Peyer's patch (tissue), 4 donors: ENCODE results near the gene ALG3. TPM values are rescaled to one million over a fixed set of nuclear protein-coding genes. Genes with fewer than 3 reads are reported as not detected.

Source experiments
- DNase-seq, 3 donors: peaks; one replicate each; pipeline ENCODE4 v3.0.0-alpha.2; 2017 to 2019
- H3K27ac ChIP-seq, 4 donors: fragments of 200-600 bp; sonication (generic); one replicate each; pipeline ENCODE4 v1.5.1; 2016 to 2019
- H3K27me3 ChIP-seq, 2 donors: fragments of 200-600 bp; sonication (generic); one replicate each; pipeline ENCODE4 v1.5.1; 2019
- H3K36me3 ChIP-seq, 3 donors: fragments of 200-600 bp; sonication (generic); one replicate each; pipeline ENCODE4 v1.5.1; 2016 to 2019
- H3K4me1 ChIP-seq, 4 donors: fragments of 200-600 bp; sonication (generic); one replicate each; pipeline ENCODE4 v1.5.1; 2016 to 2019
- H3K4me3 ChIP-seq, 4 donors: fragments of 200-600 bp; sonication (generic); 1 replicate in 3 of 4; 2 replicates in 1 of 4; pipeline ENCODE4 v1.5.1; 2016 to 2019; ENCODE audit warnings: mild to moderate bottlenecking in 1 of 4
- H3K9me3 ChIP-seq, 4 donors: fragments of 200-600 bp; sonication (generic); one replicate each; pipeline ENCODE4 v1.5.1; 2016 to 2019; ENCODE audit warnings: mild to moderate bottlenecking in 1 of 4
- CTCF ChIP-seq, 6 experiments: fragments of 450-650 bp in 4 of 6; fragments of 200-600 bp in 2 of 6; sonication (generic) in 1 of 6; IDR thresholded peaks; one replicate each; pipeline ENCODE4 v1.5.1; 2017 to 2019; ENCODE audit warnings: antibody characterized with exemption in 6 of 6, mild to moderate bottlenecking in 3 of 6, moderate library complexity in 1 of 6
- POLR2A ChIP-seq, 2 donors: fragments of 450-650 bp; IDR thresholded peaks; one replicate each; pipeline ENCODE4 v1.5.1; 2017; ENCODE audit warnings: antibody characterized with exemption in 2 of 2, mild to moderate bottlenecking in 2 of 2, moderate library complexity in 2 of 2
- total RNA-seq, 4 donors: library from RNA; depleted of rRNA; stranded (reverse); fragments of >200 nt; gene quantifications; one replicate each; pipeline ENCODE4 v1.1.0, GENCODE V29; 2016

The ALG3 gene
- total RNA-seq, 4 donors from 2014 or later, result 19.0 to 63.6 (median 56.8) TPM

- Histone ChIP-seq H3K9me3 (no peaks in the 10 kb centered on the region), H3K36me3 (no peaks in the 10 kb centered on the region), H3K27ac (no peak overlapping the region), H3K4me3 (no peak overlapping the region), H3K27me3 (peaks cover 0 to 24% of the 10 kb centered on the region in 2 donors), H3K4me1 (peaks cover 0 to 22% (median 20%) of the 10 kb centered on the region in 4 donors)
- DNase-seq, result no peak
- no peak for TF ChIP-seq CTCF (IDR thresholded peaks at IDR 0.05)
- no peak for TF ChIP-seq POLR2A (IDR thresholded peaks at IDR 0.05)
These were observed 17.1 kb downstream of the ALG3 start for GRCh38 chr3:184231671-184232070.

GRCh38 chr3:184230603-184231528 is 17.9 kb downstream of the ALG3 start:
- TF ChIP-seq CTCF (IDR thresholded peaks at IDR 0.05) (no peak), POLR2A (IDR thresholded peaks at IDR 0.05) (no peak)
- Histone ChIP-seq H3K27ac (no peak overlapping the region), H3K27me3 (peaks cover 0 to 24% of the 10 kb centered on the region in 2 donors), H3K9me3 (no peaks in the 10 kb centered on the region), H3K4me1 (peaks cover 0 to 22% (median 20%) of the 10 kb centered on the region in 4 donors), H3K4me3 (peak overlapping the region; percentile 38 to 54 (median 49)), H3K36me3 (no peaks in the 10 kb centered on the region)
- DNase-seq, result no peak

GRCh38 chr3:184230081-184230602 is 18.6 kb downstream of the ALG3 start:
- Histone ChIP-seq H3K4me1 (peaks cover 0 to 22% (median 20%) of the 10 kb centered on the region in 4 donors), H3K27me3 (peaks cover 0 to 24% of the 10 kb centered on the region in 2 donors), H3K36me3 (no peaks in the 10 kb centered on the region), H3K9me3 (no peaks in the 10 kb centered on the region), H3K4me3 (peak overlapping the region; percentile 38 to 54 (median 49)), H3K27ac (no peak overlapping the region)
- no peak for TF ChIP-seq CTCF (IDR thresholded peaks at IDR 0.05)
- TF ChIP-seq POLR2A (IDR thresholded peaks at IDR 0.05), result no peak
- no peak for DNase-seq

GRCh38 chr3:184229394-184230080 is 19.2 kb downstream of the ALG3 start, which contains the start of gene VWA5B2:
Gene VWA5B2 (plus strand): TSS chr3:184229585. CDS start chr3:184230529, 944 bp downstream.
- no peaks in the 10 kb centered on the region for H3K36me3 ChIP-seq
- peaks cover 0 to 22% (median 20%) of the 10 kb centered on the region in 4 donors for H3K4me1 ChIP-seq
- TF ChIP-seq POLR2A (IDR thresholded peaks at IDR 0.05), result no peak
- TF ChIP-seq CTCF (IDR thresholded peaks at IDR 0.05), result peak; percentile 12 to 39 (median 31)
- H3K27me3 ChIP-seq, result peaks cover 0 to 24% of the 10 kb centered on the region in 2 donors
- peak within 1 kb of the TSS; percentile 38 to 54 (median 49) for H3K4me3 ChIP-seq
- no peaks in the 10 kb centered on the region for H3K9me3 ChIP-seq
- H3K27ac ChIP-seq, result no peak within 1 kb of the TSS
- DNase-seq, result peak; percentile 62 to 80 (median 64)

- Histone ChIP-seq H3K4me3 (peak overlapping the region in 2 of 4 donors; percentile 47 to 51), H3K27me3 (peaks cover 0 to 24% of the 10 kb centered on the region in 2 donors)
These were observed 20.2 kb downstream of the ALG3 start for GRCh38 chr3:184228376-184229137.

More at GRCh38 chr3:184228376-184229137, 20.2 kb downstream of the ALG3 start:
- DNase-seq, result no peak
- H3K9me3 ChIP-seq, result no peaks in the 10 kb centered on the region
- no peaks in the 10 kb centered on the region for H3K36me3 ChIP-seq
- TF ChIP-seq CTCF (IDR thresholded peaks at IDR 0.05) (no peak), POLR2A (IDR thresholded peaks at IDR 0.05) (no peak)
- no peak overlapping the region for H3K27ac ChIP-seq
- peaks cover 0 to 22% (median 20%) of the 10 kb centered on the region in 4 donors for H3K4me1 ChIP-seq
